ENCODE results near the gene MEST. TPM values are rescaled to one million over a fixed set of nuclear protein-coding genes. Genes with fewer than 3 reads are reported as not detected.

Gene MEST
- total and polyA plus RNA-seq, 2 of the 13 experiments (the other 11 are each of a cell fraction or from before 2014, with no cell fraction given) = 49.5 to 54.6 TPM

GRCh38 chr7:130486114-130486953 is 5.6 kb upstream of the MEST start (continued):
- TF ChIP-seq ZNF18 (CRISPR knock-in tag; IDR thresholded peaks at IDR 0.05; ENCODE audit: insufficient replicate concordance) (no peak), ZNF33A (CRISPR knock-in tag; IDR thresholded peaks at IDR 0.05; ENCODE audit: borderline replicate concordance) (no peak), IRF1 (CRISPR knock-in tag; IDR thresholded peaks at IDR 0.05; ENCODE audit: low read depth) (no peak), ZNF317 (CRISPR knock-in tag; IDR thresholded peaks at IDR 0.05) (0 out of 2 replicates have a peak, but pooled peaks have one; percentile 60), ZNF792 (CRISPR knock-in tag; IDR thresholded peaks at IDR 0.05) (peak; percentile 86), ZSCAN29 (CRISPR knock-in tag; conservative IDR thresholded peaks at IDR 0.05) (no peak), ZNF260 (CRISPR knock-in tag; IDR thresholded peaks at IDR 0.05; ENCODE audit: borderline replicate concordance, low read depth) (no peak), ZNF292 (CRISPR knock-in tag; IDR thresholded peaks at IDR 0.05; ENCODE audit: borderline replicate concordance, low read depth) (no peak), KLF11 (CRISPR knock-in tag; IDR thresholded peaks at IDR 0.05) (peak; percentile 68; the same call in 1 of the 2 replicates), MTF2 (CRISPR knock-in tag; IDR thresholded peaks at IDR 0.05; ENCODE audit: borderline replicate concordance) (peak; percentile 63; the same call in 1 of the 2 replicates), MTA1 (CRISPR knock-in tag; IDR thresholded peaks at IDR 0.05; ENCODE audit: borderline replicate concordance) (no peak), ZBTB38 (CRISPR knock-in tag; IDR thresholded peaks at IDR 0.05) (peak; percentile 57; the same call in 1 of the 2 replicates), ZNF564 (CRISPR knock-in tag; IDR thresholded peaks at IDR 0.05) (peak; percentile 80; the same call in 1 of the 2 replicates), CREB1 (IDR thresholded peaks at IDR 0.05) (no peak), CREB1 (CRISPR knock-in tag; IDR thresholded peaks at IDR 0.05) (no peak), FLYWCH1 (CRISPR knock-in tag; IDR thresholded peaks at IDR 0.05) (no peak), FOXK2 (IDR thresholded peaks at IDR 0.05) (no peak), ZSCAN31 (CRISPR knock-in tag; IDR thresholded peaks at IDR 0.05; ENCODE audit: low read depth) (no peak), NFE2 (CRISPR knock-in tag; IDR thresholded peaks at IDR 0.05) (no peak), HDAC1 (CRISPR knock-in tag; IDR thresholded peaks at IDR 0.05) (peak; percentile 20; the same call in 1 of the 2 replicates)
- TF ChIP-seq, protein P1, sequence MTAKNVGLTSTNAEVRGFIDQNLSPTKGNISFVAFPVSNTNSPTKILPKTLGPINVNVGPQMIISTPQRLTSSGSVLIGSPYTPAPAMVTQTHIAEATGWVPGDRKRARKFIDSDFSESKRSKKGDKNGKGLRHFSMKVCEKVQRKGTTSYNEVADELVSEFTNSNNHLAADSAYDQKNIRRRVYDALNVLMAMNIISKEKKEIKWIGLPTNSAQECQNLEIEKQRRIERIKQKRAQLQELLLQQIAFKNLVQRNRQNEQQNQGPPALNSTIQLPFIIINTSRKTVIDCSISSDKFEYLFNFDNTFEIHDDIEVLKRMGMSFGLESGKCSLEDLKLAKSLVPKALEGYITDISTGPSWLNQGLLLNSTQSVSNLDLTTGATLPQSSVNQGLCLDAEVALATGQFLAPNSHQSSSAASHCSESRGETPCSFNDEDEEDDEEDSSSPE (CRISPR knock-in tag; IDR thresholded peaks at IDR 0.05) = peak; percentile 90
